HG02623 (cell line): ENCODE data around the gene OPN4.

Source experiments
- ATAC-seq: cut with Tn5 transposase; IDR thresholded peaks from one replicate; pipeline ENCODE4 v1.9.1; 2021; ENCODE audit warnings: moderate library complexity; ENCODE audit not compliant: unreplicated experiment

The OPN4 gene

DNA sequence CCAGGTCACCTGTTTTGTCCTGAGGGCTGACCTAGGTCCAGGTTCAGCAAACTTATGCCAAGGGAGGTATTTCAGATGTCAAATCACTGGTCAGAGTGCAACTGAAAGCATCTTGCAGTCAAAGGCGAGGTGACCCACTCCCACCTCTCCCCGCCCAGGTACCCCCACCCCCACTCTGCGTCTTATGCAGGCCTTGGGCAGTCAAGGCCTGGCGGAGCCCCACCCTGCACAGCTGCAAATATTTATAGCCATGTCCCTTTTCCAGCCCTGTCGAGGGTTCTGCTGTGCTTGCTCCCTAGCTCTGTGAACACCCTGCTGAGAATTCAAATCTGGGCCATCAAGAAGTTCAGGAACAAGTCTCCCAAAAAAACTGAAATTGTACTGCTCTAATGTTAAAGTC lies 61.5 kb downstream of the OPN4 start:
- ATAC-seq, result no peak
